WTC11 (cell line): ENCODE data around the gene ERFL. TPM values are rescaled to one million over a fixed set of nuclear protein-coding genes. Genes with fewer than 3 reads are reported as not detected.

ENCODE experiments used
- ATAC-seq: fragments of 200-7000 bp; cut with Tn5 transposase; 2 replicates; pipeline ENCODE4 v1.10.0; 2021; ENCODE audit warnings: mild to moderate bottlenecking, moderate library complexity
- CTCF ChIA-PET: fragments of 300-600 bp; sonication (Branson Sonifier 250); formaldehyde crosslinking; loops from one replicate; lab custom pipeline; 2021; ENCODE audit warnings: antibody characterized with exemption; lab: Charles Lee
- POLR2A ChIA-PET: fragments of 350-600 bp; sonication (Branson Sonifier 250); formaldehyde crosslinking; loops from one replicate; lab custom pipeline; 2021; ENCODE audit warnings: antibody characterized with exemption; lab: Charles Lee
- DNase-seq: peaks from one replicate; pipeline ENCODE4 v3.0.0; 2021; ENCODE audit warnings: low spot score
- H3K27ac Mint-ChIP-seq: 2 replicates; pipeline ENCODE4 v1.8.0; 2021; ENCODE audit warnings: mixed read lengths
- H3K27me3 Mint-ChIP-seq: 2 replicates; pipeline ENCODE4 v1.8.0; 2021; ENCODE audit warnings: low read depth, mild to moderate bottlenecking, moderate library complexity, mixed read lengths
- H3K36me3 Mint-ChIP-seq: 2 replicates; pipeline ENCODE4 v1.8.0; 2021; ENCODE audit warnings: mixed read lengths
- H3K4me1 Mint-ChIP-seq: 2 replicates; pipeline ENCODE4 v1.8.0; 2022; ENCODE audit warnings: mixed read lengths
- H3K4me3 Mint-ChIP-seq: 2 replicates; pipeline ENCODE4 v1.8.0; 2021; ENCODE audit warnings: mild to moderate bottlenecking, moderate library complexity, mixed read lengths
- H3K9me3 Mint-ChIP-seq: 2 replicates; pipeline ENCODE4 v1.8.0; 2021; ENCODE audit warnings: mixed read lengths
- ARID4B ChIP-seq: sonication (generic); formaldehyde crosslinking; IDR thresholded peaks from 2 replicates; pipeline ENCODE4 v1.8.0; 2023; ENCODE audit warnings: missing genetic modification reagents, mild to moderate bottlenecking, borderline replicate concordance
- ATF3 ChIP-seq: sonication (generic); formaldehyde crosslinking; conservative IDR thresholded peaks from 2 replicates; pipeline ENCODE4 v1.8.1; 2022; ENCODE audit warnings: mild to moderate bottlenecking, missing genetic modification reagents
- CREM ChIP-seq: sonication (generic); formaldehyde crosslinking; IDR thresholded peaks from 2 replicates; pipeline ENCODE4 v1.8.1; 2022; ENCODE audit warnings: mild to moderate bottlenecking, missing genetic modification reagents, moderate library complexity
- CTCF ChIP-seq: fragments of 200-600 bp; IDR thresholded peaks from 2 replicates; pipeline ENCODE4 v1.8.0; 2022; ENCODE audit warnings: antibody characterized with exemption
- E2F1 ChIP-seq: sonication (generic); formaldehyde crosslinking; IDR thresholded peaks from 2 replicates; pipeline ENCODE4 v1.8.0; 2022; ENCODE audit warnings: mild to moderate bottlenecking, missing genetic modification reagents
- E2F5 ChIP-seq: sonication (generic); formaldehyde crosslinking; IDR thresholded peaks from 2 replicates; pipeline ENCODE4 v1.8.1; 2022; ENCODE audit warnings: mild to moderate bottlenecking, moderate library complexity, missing genetic modification reagents
- FOXJ3 ChIP-seq: sonication (generic); formaldehyde crosslinking; IDR thresholded peaks from 2 replicates; pipeline ENCODE4 v1.9.0; 2021; ENCODE audit warnings: missing genetic modification reagents, mild to moderate bottlenecking, borderline replicate concordance
- FOXP1 ChIP-seq: sonication (generic); formaldehyde crosslinking; IDR thresholded peaks from 2 replicates; pipeline ENCODE4 v1.8.0; 2022; ENCODE audit warnings: missing genetic modification reagents, mild to moderate bottlenecking, moderate library complexity, borderline replicate concordance
- IRF2 ChIP-seq: sonication (generic); formaldehyde crosslinking; IDR thresholded peaks from 2 replicates; pipeline ENCODE4 v1.8.0; 2022; ENCODE audit warnings: low read depth, missing genetic modification reagents, borderline replicate concordance
- OVOL2 ChIP-seq: fragments of 250-450 bp; sonication (Bioruptor Pico); IDR thresholded peaks from 2 replicates; pipeline ENCODE4 v1.9.0; 2021; ENCODE audit warnings: mild to moderate bottlenecking, borderline replicate concordance
- RORB ChIP-seq: fragments of 250-450 bp; sonication (Bioruptor Pico); IDR thresholded peaks from 2 replicates; pipeline ENCODE4 v1.9.0; 2021; ENCODE audit warnings: mild to moderate bottlenecking
- STAT6 ChIP-seq: sonication (generic); formaldehyde crosslinking; conservative IDR thresholded peaks from 2 replicates; pipeline ENCODE4 v1.8.1; 2023; ENCODE audit warnings: mild to moderate bottlenecking, low read depth, missing genetic modification reagents, moderate library complexity
- TP53 ChIP-seq: sonication (generic); formaldehyde crosslinking; IDR thresholded peaks from 2 replicates; pipeline ENCODE4 v1.8.1; 2023; ENCODE audit warnings: mild to moderate bottlenecking, missing genetic modification reagents
- USF2 ChIP-seq: sonication (generic); formaldehyde crosslinking; IDR thresholded peaks from 2 replicates; pipeline ENCODE4 v1.8.1; 2023; ENCODE audit warnings: mild to moderate bottlenecking, missing genetic modification reagents, moderate library complexity
- ZMAT4 ChIP-seq: fragments of 250-450 bp; sonication (Bioruptor Pico); IDR thresholded peaks from 2 replicates; pipeline ENCODE4 v1.9.0; 2021; ENCODE audit warnings: mild to moderate bottlenecking
- ZNF138 ChIP-seq: sonication (generic); formaldehyde crosslinking; conservative IDR thresholded peaks from 2 replicates; pipeline ENCODE4 v1.8.1; 2022; ENCODE audit warnings: mild to moderate bottlenecking, moderate library complexity, missing genetic modification reagents
- ZNF423 ChIP-seq: fragments of 250-450 bp; sonication (Bioruptor Pico); IDR thresholded peaks from 2 replicates; pipeline ENCODE4 v2.1.2; 2022; ENCODE audit warnings: mild to moderate bottlenecking, moderate library complexity
- ZNF671 ChIP-seq: fragments of 250-450 bp; sonication (Bioruptor Pico); IDR thresholded peaks from 2 replicates; pipeline ENCODE4 v1.8.0; 2021; ENCODE audit warnings: mild to moderate bottlenecking
- total RNA-seq: library from RNA; stranded (reverse); gene quantifications from 3 replicates; pipeline ENCODE4 v1.2.3, GENCODE V29; 2021

ERFL gene
- total RNA-seq, 1 experiment from 2014 or later, result 0.31 TPM

- DNase-seq (no peak), ATAC-seq (no peak)
- no peaks in the 10 kb centered on the region for H3K27me3 Mint-ChIP-seq
- H3K9me3 Mint-ChIP-seq, result no peaks in the 10 kb centered on the region
- ChIA-PET POLR2A (interaction anchor here (0.7 kb wide), 1 partner anchor 15 kb away, joined by 3 read pairs; no protein-coding TSS in a partner anchor), CTCF (interaction anchor here (1.2 to 1.4 kb wide), 2 partner anchors 10 to 50 kb away, joined by 3 to 5 read pairs; no protein-coding TSS in a partner anchor)
- no peaks in the 10 kb centered on the region for H3K4me1 Mint-ChIP-seq
- H3K4me3 Mint-ChIP-seq, result no peak overlapping the region
- H3K36me3 Mint-ChIP-seq, result peaks cover 36% of the 10 kb centered on the region
- H3K27ac Mint-ChIP-seq, result no peak overlapping the region
- no peak for TF ChIP-seq STAT6 (CRISPR knock-in tag)
- no peak for TF ChIP-seq USF2 (CRISPR knock-in tag)
- no peak for TF ChIP-seq IRF2 (CRISPR knock-in tag)
- TF ChIP-seq CTCF, result no peak
- TF ChIP-seq FOXJ3 (CRISPR knock-in tag), result no peak
- no peak for TF ChIP-seq E2F5
- no peak for TF ChIP-seq TP53 (CRISPR knock-in tag)
- TF ChIP-seq FOXP1 (CRISPR knock-in tag), result no peak
- TF ChIP-seq RORB (CRISPR knock-in tag), result no peak
- TF ChIP-seq ZNF423 (CRISPR knock-in tag), result no peak
Observed at GRCh38 chr19:41901707-41902360, 26.4 kb downstream of the ERFL start.

- H3K27me3 Mint-ChIP-seq, result no peaks in the 10 kb centered on the region
- H3K27ac Mint-ChIP-seq, result no peak overlapping the region
- no peak for ATAC-seq
- H3K9me3 Mint-ChIP-seq, result no peaks in the 10 kb centered on the region
- DNase-seq, result no peak
- H3K4me3 Mint-ChIP-seq, result no peak overlapping the region
- H3K4me1 Mint-ChIP-seq, result peaks cover 3% of the 10 kb centered on the region
- CTCF ChIA-PET, result interaction anchor here (0.6 kb wide), 1 partner anchor 23 kb away, joined by 3 read pairs; no protein-coding TSS in a partner anchor
- POLR2A ChIA-PET, result interaction anchor here (0.7 kb wide), 1 partner anchor 118 kb away, joined by 3 read pairs; no protein-coding TSS in a partner anchor
- H3K36me3 Mint-ChIP-seq, result peaks cover 31% of the 10 kb centered on the region
- TF ChIP-seq ZNF671 (CRISPR knock-in tag), result no peak
- no peak for TF ChIP-seq ZMAT4 (CRISPR knock-in tag)
- TF ChIP-seq CREM (CRISPR knock-in tag), result no peak
- TF ChIP-seq ARID4B (CRISPR knock-in tag), result no peak
- no peak for TF ChIP-seq ZNF138 (CRISPR knock-in tag)
- TF ChIP-seq CTCF, result no peak
- no peak for TF ChIP-seq ATF3 (CRISPR knock-in tag)
- no peak for TF ChIP-seq E2F1 (CRISPR knock-in tag)
- TF ChIP-seq OVOL2 (CRISPR knock-in tag), result no peak
Observed at GRCh38 chr19:41898235-41898634, 30.0 kb downstream of the ERFL start.
